Measurements from ENCODE around the gene PRCP. TPM values are rescaled to one million over a fixed set of nuclear protein-coding genes. Genes with fewer than 3 reads are reported as not detected.
A peak's percentile ranks its signal among the peaks of the same experiment; 100 is the strongest.

The PRCP gene
- total RNA-seq, 1 experiment from 2014 or later = 25.1 TPM

DNA sequence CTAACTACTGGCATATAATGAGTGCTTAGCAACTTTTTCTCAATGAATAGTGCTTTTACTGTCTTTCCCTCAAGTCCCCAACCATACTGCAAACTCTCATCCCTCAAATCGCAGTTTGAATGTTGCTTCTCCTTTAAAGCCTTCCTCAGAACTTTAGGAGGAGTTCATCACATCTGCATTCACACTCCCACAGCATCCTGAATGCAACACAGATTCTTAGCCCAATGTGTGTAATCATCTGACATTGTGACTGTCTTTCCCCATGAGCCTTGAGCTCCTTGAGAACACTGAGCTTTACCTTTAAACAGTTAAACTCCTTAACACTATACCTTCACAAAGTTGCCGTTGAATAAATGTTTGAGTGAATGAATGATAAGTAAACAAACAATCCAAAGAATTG is 84.8 kb downstream of the PRCP start:
- TF ChIP-seq EZH2 (IDR thresholded peaks at IDR 0.05; ENCODE audit: borderline replicate concordance, low read depth, low read length, poor library complexity, severe bottlenecking) = no peak
- TF ChIP-seq CTCF (conservative IDR thresholded peaks at IDR 0.05; ENCODE audit: low read depth, low read length) = no peak
- POLR2A ChIA-PET (ENCODE audit: low non-redundant PET) = no interaction called here
- Histone ChIP-seq H3K4me3 (ENCODE audit: low read depth, low read length, poor library complexity, severe bottlenecking) (no peak overlapping the region), H3K36me3 (ENCODE audit: insufficient read depth, low read length, poor library complexity, severe bottlenecking) (no peaks in the 10 kb centered on the region), H3K9me3 (ENCODE audit: low read depth, low read length, poor library complexity, severe bottlenecking) (no peaks in the 10 kb centered on the region), H3K4me1 (ENCODE audit: insufficient read depth, low read length, poor library complexity, severe bottlenecking) (peaks cover 29% of the 10 kb centered on the region), H3K27me3 (replicated peaks; ENCODE audit: insufficient read depth, low read depth, low read length, poor library complexity) (no peaks in the 10 kb centered on the region), H3K27ac (ENCODE audit: low read depth, low read length, poor library complexity, severe bottlenecking) (peak overlapping the region; percentile 63)
- CTCF ChIA-PET = no interaction called here
- BruUV-seq (replicated peaks) = no TSS peak
- intact Hi-C loops (cut with micrococcal nuclease; ENCODE audit: unreplicated experiment) = no loop called here
- DNase-seq (ENCODE audit: low spot score) = no peak

GRCh38 chr11:82814379-82814778 is 85.9 kb downstream of the PRCP start:
- TF ChIP-seq EZH2 (IDR thresholded peaks at IDR 0.05; ENCODE audit: borderline replicate concordance, low read depth, low read length, poor library complexity, severe bottlenecking) (no peak), CTCF (conservative IDR thresholded peaks at IDR 0.05; ENCODE audit: low read depth, low read length) (no peak)
- ChIA-PET POLR2A (ENCODE audit: low non-redundant PET) (no interaction called here), CTCF (no interaction called here)
- no peaks in the 10 kb centered on the region for H3K9me3 ChIP-seq (ENCODE audit: low read depth, low read length, poor library complexity, severe bottlenecking)
- H3K4me1 ChIP-seq (ENCODE audit: insufficient read depth, low read length, poor library complexity, severe bottlenecking) = peaks cover 29% of the 10 kb centered on the region
- peak; percentile 70 for DNase-seq (ENCODE audit: low spot score)
- no peak overlapping the region for H3K4me3 ChIP-seq (ENCODE audit: low read depth, low read length, poor library complexity, severe bottlenecking)
- peaks cover 9% of the 10 kb centered on the region for H3K27me3 ChIP-seq (replicated peaks; ENCODE audit: insufficient read depth, low read depth, low read length, poor library complexity)
- intact Hi-C loops (cut with micrococcal nuclease; ENCODE audit: unreplicated experiment) = no loop called here
- no TSS peak for BruUV-seq (replicated peaks)
- H3K36me3 ChIP-seq (ENCODE audit: insufficient read depth, low read length, poor library complexity, severe bottlenecking) = no peaks in the 10 kb centered on the region
- H3K27ac ChIP-seq (ENCODE audit: low read depth, low read length, poor library complexity, severe bottlenecking) = peak overlapping the region; percentile 63

DNA sequence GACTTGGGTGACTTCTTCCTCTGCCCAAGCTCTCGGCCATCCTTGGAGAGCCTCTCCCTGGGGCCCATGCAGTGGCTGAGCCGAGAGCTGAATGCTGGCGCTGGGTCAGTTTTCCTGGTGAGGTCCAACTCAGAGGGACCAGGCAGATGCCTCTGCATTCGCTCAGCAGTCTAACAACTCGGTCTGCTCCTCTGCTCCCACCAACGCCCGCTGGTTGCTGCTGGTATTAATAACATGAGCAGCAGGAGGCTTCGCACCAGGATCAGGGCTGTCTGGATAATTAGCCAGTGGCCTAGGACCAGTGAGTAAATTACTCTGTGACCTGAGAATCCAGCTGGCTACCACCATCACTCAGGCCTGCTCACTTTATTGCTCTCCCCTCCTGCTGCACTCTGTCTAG is 88.9 kb downstream of the PRCP start:
- Histone ChIP-seq H3K9me3 (ENCODE audit: low read depth, low read length, poor library complexity, severe bottlenecking) (no peaks in the 10 kb centered on the region), H3K27ac (ENCODE audit: low read depth, low read length, poor library complexity, severe bottlenecking) (no peak overlapping the region), H3K36me3 (ENCODE audit: insufficient read depth, low read length, poor library complexity, severe bottlenecking) (no peaks in the 10 kb centered on the region), H3K4me3 (ENCODE audit: low read depth, low read length, poor library complexity, severe bottlenecking) (no peak overlapping the region), H3K4me1 (ENCODE audit: insufficient read depth, low read length, poor library complexity, severe bottlenecking) (peaks cover 29% of the 10 kb centered on the region), H3K27me3 (replicated peaks; ENCODE audit: insufficient read depth, low read depth, low read length, poor library complexity) (peaks cover 37% of the 10 kb centered on the region)
- BruUV-seq (replicated peaks) = no TSS peak
- TF ChIP-seq CTCF (conservative IDR thresholded peaks at IDR 0.05; ENCODE audit: low read depth, low read length) = no peak
- TF ChIP-seq EZH2 (IDR thresholded peaks at IDR 0.05; ENCODE audit: borderline replicate concordance, low read depth, low read length, poor library complexity, severe bottlenecking) = no peak
- DNase-seq (ENCODE audit: low spot score) = no peak
- ChIA-PET POLR2A (ENCODE audit: low non-redundant PET) (no interaction called here), CTCF (no interaction called here)
- intact Hi-C loops (cut with micrococcal nuclease; ENCODE audit: unreplicated experiment) = no loop called here
